GM23338 (cell line): ENCODE data around the gene RIPPLY1.

Source experiments
- EZH2 ChIP-seq: fragments of 200-600 bp; sonication (generic); IDR thresholded peaks from one replicate; pipeline ENCODE4 v1.8.0; 2017; ENCODE audit warnings: antibody characterized with exemption, mild to moderate bottlenecking, low read depth; ENCODE audit not compliant: unreplicated experiment
- EZH2phosphoT487 ChIP-seq: fragments of 200-600 bp; sonication (generic); IDR thresholded peaks from one replicate; pipeline ENCODE4 v1.8.1; 2018; ENCODE audit warnings: antibody characterized with exemption; ENCODE audit not compliant: unreplicated experiment
- JUNB ChIP-seq: IDR thresholded peaks from one replicate; pipeline ENCODE4 v1.6.1; 2016; ENCODE audit warnings: antibody characterized with exemption; ENCODE audit not compliant: unreplicated experiment
- POLR2AphosphoS5 ChIP-seq: IDR thresholded peaks from 2 replicates; pipeline ENCODE4 v1.6.1; 2016; ENCODE audit warnings: antibody characterized with exemption, low read depth
- ZNF331 ChIP-seq: fragments of 250-450 bp; sonication (Bioruptor Pico); IDR thresholded peaks from 2 replicates; pipeline ENCODE4 v1.5.0; 2020; ENCODE audit warnings: low read depth, mild to moderate bottlenecking, moderate library complexity
- TF ChIP-seq, protein P1 (sequence below): fragments of 250-450 bp; sonication (Bioruptor Pico); IDR thresholded peaks from 2 replicates; pipeline ENCODE4 v1.5.0; 2020; ENCODE audit warnings: mild to moderate bottlenecking, moderate library complexity
- TF ChIP-seq, protein P2 (sequence below), 2 experiments: fragments of 200-600 bp in 1 of 2; sonication (generic) in 1 of 2; conservative IDR thresholded peaks; 2 replicates each; pipeline versions ENCODE4 v1.5.1 to v1.6.1; 2016 to 2017; ENCODE audit warnings: antibody characterized with exemption in 2 of 2, low read depth in 2 of 2, mild to moderate bottlenecking in 2 of 2, moderate library complexity in 1 of 2
- TF ChIP-seq, protein P3 (sequence below): IDR thresholded peaks from one replicate; pipeline ENCODE4 v1.6.1; 2018; ENCODE audit warnings: antibody characterized with exemption; ENCODE audit not compliant: unreplicated experiment

DNA sequence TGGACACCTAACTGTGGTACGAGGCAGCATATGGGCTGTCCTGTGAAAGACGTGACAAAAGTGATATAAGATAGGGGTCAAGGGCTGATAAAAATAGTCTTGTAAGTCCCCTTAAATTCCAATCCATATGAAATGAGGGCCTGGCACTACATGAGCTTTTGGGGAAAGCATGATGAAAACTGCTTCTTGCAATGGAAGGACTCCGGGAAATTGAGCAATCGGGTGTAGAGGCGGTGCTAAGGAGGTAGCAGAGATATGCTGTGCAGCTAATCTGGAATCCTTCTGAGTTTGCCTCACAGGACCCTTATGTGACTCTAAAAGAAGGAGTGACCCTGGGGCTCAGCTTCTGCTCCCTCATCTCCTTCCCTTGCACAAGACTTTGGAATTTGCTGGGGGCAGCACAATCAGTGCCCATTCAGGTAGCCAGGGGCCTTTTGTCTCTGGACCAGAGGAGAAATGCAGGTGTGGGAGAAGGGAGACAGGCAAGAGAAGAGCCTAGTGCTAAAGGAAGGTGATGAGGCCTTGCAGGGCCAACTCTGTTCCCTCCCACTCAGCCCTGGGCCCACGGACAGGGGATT, 29.9 kb upstream of the RIPPLY1 start:
- TF ChIP-seq, protein P1, sequence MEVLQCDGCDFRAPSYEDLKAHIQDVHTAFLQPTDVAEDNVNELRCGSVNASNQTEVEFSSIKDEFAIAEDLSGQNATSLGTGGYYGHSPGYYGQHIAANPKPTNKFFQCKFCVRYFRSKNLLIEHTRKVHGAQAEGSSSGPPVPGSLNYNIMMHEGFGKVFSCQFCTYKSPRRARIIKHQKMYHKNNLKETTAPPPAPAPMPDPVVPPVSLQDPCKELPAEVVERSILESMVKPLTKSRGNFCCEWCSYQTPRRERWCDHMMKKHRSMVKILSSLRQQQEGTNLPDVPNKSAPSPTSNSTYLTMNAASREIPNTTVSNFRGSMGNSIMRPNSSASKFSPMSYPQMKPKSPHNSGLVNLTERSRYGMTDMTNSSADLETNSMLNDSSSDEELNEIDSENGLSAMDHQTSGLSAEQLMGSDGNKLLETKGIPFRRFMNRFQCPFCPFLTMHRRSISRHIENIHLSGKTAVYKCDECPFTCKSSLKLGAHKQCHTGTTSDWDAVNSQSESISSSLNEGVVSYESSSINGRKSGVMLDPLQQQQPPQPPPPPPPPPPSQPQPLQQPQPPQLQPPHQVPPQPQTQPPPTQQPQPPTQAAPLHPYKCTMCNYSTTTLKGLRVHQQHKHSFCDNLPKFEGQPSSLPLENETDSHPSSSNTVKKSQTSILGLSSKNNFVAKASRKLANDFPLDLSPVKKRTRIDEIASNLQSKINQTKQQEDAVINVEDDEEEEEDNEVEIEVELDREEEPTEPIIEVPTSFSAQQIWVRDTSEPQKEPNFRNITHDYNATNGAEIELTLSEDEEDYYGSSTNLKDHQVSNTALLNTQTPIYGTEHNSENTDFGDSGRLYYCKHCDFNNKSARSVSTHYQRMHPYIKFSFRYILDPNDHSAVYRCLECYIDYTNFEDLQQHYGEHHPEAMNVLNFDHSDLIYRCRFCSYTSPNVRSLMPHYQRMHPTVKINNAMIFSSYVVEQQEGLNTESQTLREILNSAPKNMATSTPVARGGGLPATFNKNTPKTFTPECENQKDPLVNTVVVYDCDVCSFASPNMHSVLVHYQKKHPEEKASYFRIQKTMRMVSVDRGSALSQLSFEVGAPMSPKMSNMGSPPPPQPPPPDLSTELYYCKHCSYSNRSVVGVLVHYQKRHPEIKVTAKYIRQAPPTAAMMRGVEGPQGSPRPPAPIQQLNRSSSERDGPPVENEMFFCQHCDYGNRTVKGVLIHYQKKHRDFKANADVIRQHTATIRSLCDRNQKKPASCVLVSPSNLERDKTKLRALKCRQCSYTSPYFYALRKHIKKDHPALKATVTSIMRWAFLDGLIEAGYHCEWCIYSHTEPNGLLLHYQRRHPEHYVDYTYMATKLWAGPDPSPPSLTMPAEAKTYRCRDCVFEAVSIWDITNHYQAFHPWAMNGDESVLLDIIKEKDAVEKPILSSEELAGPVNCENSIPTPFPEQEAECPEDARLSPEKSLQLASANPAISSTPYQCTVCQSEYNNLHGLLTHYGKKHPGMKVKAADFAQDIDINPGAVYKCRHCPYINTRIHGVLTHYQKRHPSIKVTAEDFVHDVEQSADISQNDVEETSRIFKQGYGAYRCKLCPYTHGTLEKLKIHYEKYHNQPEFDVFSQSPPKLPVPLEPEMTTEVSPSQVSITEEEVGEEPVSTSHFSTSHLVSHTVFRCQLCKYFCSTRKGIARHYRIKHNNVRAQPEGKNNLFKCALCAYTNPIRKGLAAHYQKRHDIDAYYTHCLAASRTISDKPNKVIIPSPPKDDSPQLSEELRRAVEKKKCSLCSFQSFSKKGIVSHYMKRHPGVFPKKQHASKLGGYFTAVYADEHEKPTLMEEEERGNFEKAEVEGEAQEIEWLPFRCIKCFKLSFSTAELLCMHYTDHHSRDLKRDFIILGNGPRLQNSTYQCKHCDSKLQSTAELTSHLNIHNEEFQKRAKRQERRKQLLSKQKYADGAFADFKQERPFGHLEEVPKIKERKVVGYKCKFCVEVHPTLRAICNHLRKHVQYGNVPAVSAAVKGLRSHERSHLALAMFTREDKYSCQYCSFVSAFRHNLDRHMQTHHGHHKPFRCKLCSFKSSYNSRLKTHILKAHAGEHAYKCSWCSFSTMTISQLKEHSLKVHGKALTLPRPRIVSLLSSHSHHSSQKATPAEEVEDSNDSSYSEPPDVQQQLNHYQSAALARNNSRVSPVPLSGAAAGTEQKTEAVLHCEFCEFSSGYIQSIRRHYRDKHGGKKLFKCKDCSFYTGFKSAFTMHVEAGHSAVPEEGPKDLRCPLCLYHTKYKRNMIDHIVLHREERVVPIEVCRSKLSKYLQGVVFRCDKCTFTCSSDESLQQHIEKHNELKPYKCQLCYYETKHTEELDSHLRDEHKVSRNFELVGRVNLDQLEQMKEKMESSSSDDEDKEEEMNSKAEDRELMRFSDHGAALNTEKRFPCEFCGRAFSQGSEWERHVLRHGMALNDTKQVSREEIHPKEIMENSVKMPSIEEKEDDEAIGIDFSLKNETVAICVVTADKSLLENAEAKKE (CRISPR knock-in tag): no peak
- TF ChIP-seq POLR2AphosphoS5 (no peak), EZH2phosphoT487 (no peak), EZH2 (no peak), JUNB (no peak), ZNF331 (no peak)
- TF ChIP-seq, protein P2, sequence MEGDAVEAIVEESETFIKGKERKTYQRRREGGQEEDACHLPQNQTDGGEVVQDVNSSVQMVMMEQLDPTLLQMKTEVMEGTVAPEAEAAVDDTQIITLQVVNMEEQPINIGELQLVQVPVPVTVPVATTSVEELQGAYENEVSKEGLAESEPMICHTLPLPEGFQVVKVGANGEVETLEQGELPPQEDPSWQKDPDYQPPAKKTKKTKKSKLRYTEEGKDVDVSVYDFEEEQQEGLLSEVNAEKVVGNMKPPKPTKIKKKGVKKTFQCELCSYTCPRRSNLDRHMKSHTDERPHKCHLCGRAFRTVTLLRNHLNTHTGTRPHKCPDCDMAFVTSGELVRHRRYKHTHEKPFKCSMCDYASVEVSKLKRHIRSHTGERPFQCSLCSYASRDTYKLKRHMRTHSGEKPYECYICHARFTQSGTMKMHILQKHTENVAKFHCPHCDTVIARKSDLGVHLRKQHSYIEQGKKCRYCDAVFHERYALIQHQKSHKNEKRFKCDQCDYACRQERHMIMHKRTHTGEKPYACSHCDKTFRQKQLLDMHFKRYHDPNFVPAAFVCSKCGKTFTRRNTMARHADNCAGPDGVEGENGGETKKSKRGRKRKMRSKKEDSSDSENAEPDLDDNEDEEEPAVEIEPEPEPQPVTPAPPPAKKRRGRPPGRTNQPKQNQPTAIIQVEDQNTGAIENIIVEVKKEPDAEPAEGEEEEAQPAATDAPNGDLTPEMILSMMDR (conservative IDR thresholded peaks at IDR 0.05; ENCODE audit: low read depth in 2 of 2): no peak
- TF ChIP-seq, protein P3, sequence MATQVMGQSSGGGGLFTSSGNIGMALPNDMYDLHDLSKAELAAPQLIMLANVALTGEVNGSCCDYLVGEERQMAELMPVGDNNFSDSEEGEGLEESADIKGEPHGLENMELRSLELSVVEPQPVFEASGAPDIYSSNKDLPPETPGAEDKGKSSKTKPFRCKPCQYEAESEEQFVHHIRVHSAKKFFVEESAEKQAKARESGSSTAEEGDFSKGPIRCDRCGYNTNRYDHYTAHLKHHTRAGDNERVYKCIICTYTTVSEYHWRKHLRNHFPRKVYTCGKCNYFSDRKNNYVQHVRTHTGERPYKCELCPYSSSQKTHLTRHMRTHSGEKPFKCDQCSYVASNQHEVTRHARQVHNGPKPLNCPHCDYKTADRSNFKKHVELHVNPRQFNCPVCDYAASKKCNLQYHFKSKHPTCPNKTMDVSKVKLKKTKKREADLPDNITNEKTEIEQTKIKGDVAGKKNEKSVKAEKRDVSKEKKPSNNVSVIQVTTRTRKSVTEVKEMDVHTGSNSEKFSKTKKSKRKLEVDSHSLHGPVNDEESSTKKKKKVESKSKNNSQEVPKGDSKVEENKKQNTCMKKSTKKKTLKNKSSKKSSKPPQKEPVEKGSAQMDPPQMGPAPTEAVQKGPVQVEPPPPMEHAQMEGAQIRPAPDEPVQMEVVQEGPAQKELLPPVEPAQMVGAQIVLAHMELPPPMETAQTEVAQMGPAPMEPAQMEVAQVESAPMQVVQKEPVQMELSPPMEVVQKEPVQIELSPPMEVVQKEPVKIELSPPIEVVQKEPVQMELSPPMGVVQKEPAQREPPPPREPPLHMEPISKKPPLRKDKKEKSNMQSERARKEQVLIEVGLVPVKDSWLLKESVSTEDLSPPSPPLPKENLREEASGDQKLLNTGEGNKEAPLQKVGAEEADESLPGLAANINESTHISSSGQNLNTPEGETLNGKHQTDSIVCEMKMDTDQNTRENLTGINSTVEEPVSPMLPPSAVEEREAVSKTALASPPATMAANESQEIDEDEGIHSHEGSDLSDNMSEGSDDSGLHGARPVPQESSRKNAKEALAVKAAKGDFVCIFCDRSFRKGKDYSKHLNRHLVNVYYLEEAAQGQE: no peak
